IMR-90 (cell line): ENCODE results near the gene CCDC85B.

ENCODE experiments used
- BHLHE40 ChIP-seq: fragments of 150-350 bp; IDR thresholded peaks from 2 replicates; pipeline ENCODE4 v1.6.1; 2016; ENCODE audit warnings: mild to moderate bottlenecking, low read depth, low read length
- CEBPB ChIP-seq: IDR thresholded peaks from 2 replicates; pipeline ENCODE4 v1.6.1; 2012; ENCODE audit warnings: low read depth, low read length, improper control_type of control experiment
- MAZ ChIP-seq: IDR thresholded peaks from 2 replicates; pipeline ENCODE4 v1.6.1; 2012; ENCODE audit warnings: low read depth, mild to moderate bottlenecking, low read length, improper control_type of control experiment, moderate library complexity, borderline replicate concordance
- POLR2A ChIP-seq: IDR thresholded peaks from 2 replicates; pipeline ENCODE4 v1.6.1; 2012; ENCODE audit warnings: mild to moderate bottlenecking, low read depth, low read length
- RAD21 ChIP-seq: IDR thresholded peaks from 2 replicates; pipeline ENCODE4 v1.6.1; 2012; ENCODE audit warnings: low read length, improper control_type of control experiment
- RCOR1 ChIP-seq: IDR thresholded peaks from 2 replicates; pipeline ENCODE4 v1.6.1; 2012; ENCODE audit warnings: mild to moderate bottlenecking, low read length, improper control_type of control experiment; ENCODE audit not compliant: insufficient replicate concordance
- RFX5 ChIP-seq: IDR thresholded peaks from 2 replicates; pipeline ENCODE4 v1.8.0; 2012; ENCODE audit warnings: low read depth, mild to moderate bottlenecking, low read length, moderate library complexity
- USF2 ChIP-seq: fragments of 150-350 bp; IDR thresholded peaks from 2 replicates; pipeline ENCODE4 v1.6.1; 2017; ENCODE audit warnings: mild to moderate bottlenecking, antibody characterized with exemption, low read length, low read depth
- TF ChIP-seq, protein P1 (sequence below): conservative IDR thresholded peaks from 2 replicates; pipeline ENCODE4 v1.5.1; 2012; ENCODE audit warnings: mild to moderate bottlenecking, low read depth, low read length, improper control_type of control experiment

DNA sequence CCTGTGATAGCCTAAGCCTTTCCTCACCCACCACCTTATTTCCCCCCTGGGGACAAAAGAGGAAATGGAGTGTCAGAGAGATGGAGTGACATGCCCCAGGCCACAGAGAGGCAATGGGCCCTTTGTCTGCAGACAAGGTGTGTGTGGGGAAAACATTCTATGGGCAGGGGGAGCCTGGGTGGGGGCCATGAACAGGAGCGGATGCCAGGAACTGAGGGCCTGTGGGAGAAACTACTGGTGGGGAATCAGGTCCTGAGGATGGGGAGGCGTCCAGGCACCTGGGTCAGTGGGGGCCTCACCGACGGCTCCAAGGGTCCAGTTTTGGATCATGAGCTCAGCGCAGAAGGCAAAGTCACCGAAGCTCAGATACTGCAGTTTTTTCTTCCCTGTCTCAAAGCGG, 5.2 kb upstream of the CCDC85B start:
- TF ChIP-seq, protein P1, sequence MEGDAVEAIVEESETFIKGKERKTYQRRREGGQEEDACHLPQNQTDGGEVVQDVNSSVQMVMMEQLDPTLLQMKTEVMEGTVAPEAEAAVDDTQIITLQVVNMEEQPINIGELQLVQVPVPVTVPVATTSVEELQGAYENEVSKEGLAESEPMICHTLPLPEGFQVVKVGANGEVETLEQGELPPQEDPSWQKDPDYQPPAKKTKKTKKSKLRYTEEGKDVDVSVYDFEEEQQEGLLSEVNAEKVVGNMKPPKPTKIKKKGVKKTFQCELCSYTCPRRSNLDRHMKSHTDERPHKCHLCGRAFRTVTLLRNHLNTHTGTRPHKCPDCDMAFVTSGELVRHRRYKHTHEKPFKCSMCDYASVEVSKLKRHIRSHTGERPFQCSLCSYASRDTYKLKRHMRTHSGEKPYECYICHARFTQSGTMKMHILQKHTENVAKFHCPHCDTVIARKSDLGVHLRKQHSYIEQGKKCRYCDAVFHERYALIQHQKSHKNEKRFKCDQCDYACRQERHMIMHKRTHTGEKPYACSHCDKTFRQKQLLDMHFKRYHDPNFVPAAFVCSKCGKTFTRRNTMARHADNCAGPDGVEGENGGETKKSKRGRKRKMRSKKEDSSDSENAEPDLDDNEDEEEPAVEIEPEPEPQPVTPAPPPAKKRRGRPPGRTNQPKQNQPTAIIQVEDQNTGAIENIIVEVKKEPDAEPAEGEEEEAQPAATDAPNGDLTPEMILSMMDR, result no peak
- TF ChIP-seq BHLHE40, result no peak
- no peak for TF ChIP-seq RAD21
- no peak for TF ChIP-seq USF2
- TF ChIP-seq CEBPB, result no peak
- TF ChIP-seq RFX5, result no peak
- TF ChIP-seq RCOR1, result no peak
- no peak for TF ChIP-seq MAZ
- TF ChIP-seq POLR2A, result no peak
